ENCODE measurements around the gene GSTA3.
"Not testable (repeated sequence)": the region's sequence is repeated elsewhere in the genome, so short reads cannot be mapped to it uniquely, and the experiment has no call there.

GSTA3 gene

GRCh38 chr6:52937908-52938307, 28.4 kb upstream of the GSTA3 start:
- H3K4me3 ChIP-seq (ENCODE audit: low read depth, low read length) = no peak overlapping the region
- no peak for TF ChIP-seq CTCF (IDR thresholded peaks at IDR 0.05; ENCODE audit: low read depth, low read length)

- no peak overlapping the region for H3K4me3 ChIP-seq (ENCODE audit: low read depth, low read length)
- no peak for TF ChIP-seq CTCF (IDR thresholded peaks at IDR 0.05; ENCODE audit: low read depth, low read length)
Measured at GRCh38 chr6:52933778-52934177, 24.3 kb upstream of the GSTA3 start.

- H3K4me3 ChIP-seq (ENCODE audit: low read depth, low read length) = no peak overlapping the region
- TF ChIP-seq CTCF (IDR thresholded peaks at IDR 0.05; ENCODE audit: low read depth, low read length) = no peak
Measured at GRCh38 chr6:52931351-52931750, 21.9 kb upstream of the GSTA3 start.

- TF ChIP-seq CTCF (IDR thresholded peaks at IDR 0.05; ENCODE audit: low read depth, low read length) = no peak
- H3K4me3 ChIP-seq (ENCODE audit: low read depth, low read length) = no peak overlapping the region
Measured at GRCh38 chr6:52929321-52930164, 20.0 kb upstream of the GSTA3 start.

- no peak overlapping the region for H3K4me3 ChIP-seq (ENCODE audit: low read depth, low read length)
- TF ChIP-seq CTCF (IDR thresholded peaks at IDR 0.05; ENCODE audit: low read depth, low read length) = no peak
Measured at GRCh38 chr6:52927451-52927850, 18.0 kb upstream of the GSTA3 start.

- no peak for TF ChIP-seq CTCF (IDR thresholded peaks at IDR 0.05; ENCODE audit: low read depth, low read length)
Measured at GRCh38 chr6:52925919-52926792, 16.7 kb upstream of the GSTA3 start.

GRCh38 chr6:52925042-52925441, 15.5 kb upstream of the GSTA3 start:
- H3K4me3 ChIP-seq (ENCODE audit: low read depth, low read length) = no peak overlapping the region
- TF ChIP-seq CTCF (IDR thresholded peaks at IDR 0.05; ENCODE audit: low read depth, low read length) = no peak

More at GRCh38 chr6:52925919-52926792, 16.7 kb upstream of the GSTA3 start:
- no peak overlapping the region for H3K4me3 ChIP-seq (ENCODE audit: low read depth, low read length)

- H3K4me3 ChIP-seq (ENCODE audit: low read depth, low read length) = not testable (repeated sequence)
Measured at GRCh38 chr6:52923689-52924088, 14.2 kb upstream of the GSTA3 start.
